Activated CD4-positive, alpha-beta T cell treated with anti-CD3 and anti-CD28 coated beads, Interleukin-2, amount 10 ng/mL, durations not matched to agents 24 days and 14 days (primary cell): ENCODE results near the gene SYNE1. TPM values are rescaled to one million over a fixed set of nuclear protein-coding genes. Genes with fewer than 3 reads are reported as not detected.
A peak's percentile ranks its signal among the peaks of the same experiment; 100 is the strongest.
"Not testable (repeated sequence)": the region's sequence is repeated elsewhere in the genome, so short reads cannot be mapped to it uniquely, and the experiment has no call there.

ENCODE experiments used
- DNase-seq: peaks from one replicate; pipeline ENCODE4 v3.0.0; 2022
- H3K27ac Mint-ChIP-seq: one replicate; pipeline ENCODE4 v1.8.0; 2022; ENCODE audit warnings: mild to moderate bottlenecking, mixed read lengths
- H3K27me3 Mint-ChIP-seq: one replicate; pipeline ENCODE4 v1.8.0; 2022; ENCODE audit warnings: mixed read lengths
- H3K36me3 Mint-ChIP-seq: one replicate; pipeline ENCODE4 v1.8.0; 2022; ENCODE audit warnings: low read depth, mild to moderate bottlenecking, mixed read lengths
- H3K4me1 Mint-ChIP-seq: one replicate; pipeline ENCODE4 v1.8.0; 2021; ENCODE audit warnings: mixed read lengths
- H3K4me3 Mint-ChIP-seq: one replicate; pipeline ENCODE4 v1.8.0; 2022; ENCODE audit warnings: mild to moderate bottlenecking, moderate library complexity, mixed read lengths
- H3K9me3 Mint-ChIP-seq: one replicate; pipeline ENCODE4 v1.8.0; 2021; ENCODE audit warnings: mixed read lengths
- intact Hi-C: fragments of 100-400 bp; cut with micrococcal nuclease; formaldehyde crosslinking; loops from one replicate; pipeline ENCODE4 v1.15.1; 2023
- total RNA-seq: library from RNA; stranded (reverse); gene quantifications from 2 replicates; pipeline ENCODE4 v1.2.3, GENCODE V29; 2022

Gene SYNE1
- total RNA-seq, 1 donor from 2014 or later = 14.9 TPM

DNA sequence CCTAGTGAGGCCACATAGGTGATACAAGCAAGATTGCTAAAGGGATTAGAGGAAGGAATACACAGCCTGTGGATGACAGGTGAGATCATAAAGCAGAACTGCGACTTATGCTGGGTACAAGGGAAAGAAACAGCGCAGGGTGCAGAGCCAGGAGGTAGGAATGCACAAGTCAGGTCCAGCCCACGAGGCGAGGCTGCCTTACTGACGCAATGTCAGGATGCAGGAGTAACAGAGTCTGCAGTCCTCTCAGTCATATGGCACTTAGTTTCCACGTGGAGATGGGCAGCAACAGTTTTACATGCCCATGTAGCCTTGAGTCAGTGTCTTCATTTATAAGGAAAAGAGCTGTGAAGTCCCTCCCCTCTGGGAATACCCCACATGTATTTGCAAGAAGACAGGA, 210.9 kb downstream of the SYNE1 start:
- Mint-ChIP-seq H3K36me3 (no peaks in the 10 kb centered on the region), H3K27me3 (peaks cover 8% of the 10 kb centered on the region), H3K4me1 (no peaks in the 10 kb centered on the region), H3K9me3 (no peaks in the 10 kb centered on the region), H3K4me3 (no peak overlapping the region), H3K27ac (no peak overlapping the region)
- intact Hi-C loops = no loop called here
- no peak for DNase-seq

- Mint-ChIP-seq H3K9me3 (no peaks in the 10 kb centered on the region), H3K36me3 (no peaks in the 10 kb centered on the region), H3K4me3 (no peak overlapping the region), H3K4me1 (no peaks in the 10 kb centered on the region), H3K27me3 (peaks cover 6% of the 10 kb centered on the region), H3K27ac (no peak overlapping the region)
- intact Hi-C loops = no loop called here
- DNase-seq = no peak
Measured at GRCh38 chr6:152423216-152424103, 213.7 kb downstream of the SYNE1 start.

GRCh38 chr6:152421496-152421895, 215.7 kb downstream of the SYNE1 start:
- H3K27me3 Mint-ChIP-seq, intact Hi-C loops, H3K4me3 Mint-ChIP-seq, H3K9me3 Mint-ChIP-seq, DNase-seq, H3K4me1 Mint-ChIP-seq, H3K27ac Mint-ChIP-seq, H3K36me3 Mint-ChIP-seq: not testable (repeated sequence)

- Mint-ChIP-seq H3K9me3 (no peaks in the 10 kb centered on the region), H3K27me3 (peaks cover 4% of the 10 kb centered on the region), H3K4me3 (no peak overlapping the region), H3K27ac (no peak overlapping the region), H3K4me1 (no peaks in the 10 kb centered on the region), H3K36me3 (no peaks in the 10 kb centered on the region)
- DNase-seq = no peak
- intact Hi-C loops = no loop called here
Measured at GRCh38 chr6:152420696-152421095, 216.5 kb downstream of the SYNE1 start.

- no peak for DNase-seq
- intact Hi-C loops = no loop called here
- no peaks in the 10 kb centered on the region for H3K4me1 Mint-ChIP-seq
- no peaks in the 10 kb centered on the region for H3K9me3 Mint-ChIP-seq
- H3K27ac Mint-ChIP-seq = no peak overlapping the region
- H3K36me3 Mint-ChIP-seq = no peaks in the 10 kb centered on the region
- H3K27me3 Mint-ChIP-seq = no peaks in the 10 kb centered on the region
- no peak overlapping the region for H3K4me3 Mint-ChIP-seq
Measured at GRCh38 chr6:152418551-152418950, 218.6 kb downstream of the SYNE1 start.

DNA sequence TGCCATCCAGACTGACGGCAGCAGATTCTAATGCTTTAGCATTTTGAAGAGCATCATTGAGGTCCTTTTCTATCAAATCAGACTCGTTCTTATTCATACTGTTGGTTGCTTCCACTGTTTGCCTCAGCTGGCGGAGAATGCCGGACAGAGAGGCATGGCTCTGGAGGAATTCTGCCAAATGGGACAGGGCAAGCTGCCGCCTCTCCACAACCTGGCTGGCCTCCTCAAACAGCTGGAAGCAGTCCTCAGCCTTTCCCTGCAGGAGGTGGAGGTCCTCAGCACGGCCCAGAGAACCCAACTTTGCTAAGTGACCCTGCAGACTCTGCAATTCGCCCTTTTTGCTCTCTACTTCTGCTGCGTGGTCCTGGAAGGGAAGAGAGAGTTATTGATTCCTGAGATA, 220.5 kb downstream of the SYNE1 start:
- intact Hi-C loops = no loop called here
- Mint-ChIP-seq H3K27ac (no peak overlapping the region), H3K4me3 (no peak overlapping the region), H3K36me3 (no peaks in the 10 kb centered on the region), H3K4me1 (no peaks in the 10 kb centered on the region), H3K9me3 (no peaks in the 10 kb centered on the region), H3K27me3 (no peaks in the 10 kb centered on the region)
- DNase-seq = no peak

DNA sequence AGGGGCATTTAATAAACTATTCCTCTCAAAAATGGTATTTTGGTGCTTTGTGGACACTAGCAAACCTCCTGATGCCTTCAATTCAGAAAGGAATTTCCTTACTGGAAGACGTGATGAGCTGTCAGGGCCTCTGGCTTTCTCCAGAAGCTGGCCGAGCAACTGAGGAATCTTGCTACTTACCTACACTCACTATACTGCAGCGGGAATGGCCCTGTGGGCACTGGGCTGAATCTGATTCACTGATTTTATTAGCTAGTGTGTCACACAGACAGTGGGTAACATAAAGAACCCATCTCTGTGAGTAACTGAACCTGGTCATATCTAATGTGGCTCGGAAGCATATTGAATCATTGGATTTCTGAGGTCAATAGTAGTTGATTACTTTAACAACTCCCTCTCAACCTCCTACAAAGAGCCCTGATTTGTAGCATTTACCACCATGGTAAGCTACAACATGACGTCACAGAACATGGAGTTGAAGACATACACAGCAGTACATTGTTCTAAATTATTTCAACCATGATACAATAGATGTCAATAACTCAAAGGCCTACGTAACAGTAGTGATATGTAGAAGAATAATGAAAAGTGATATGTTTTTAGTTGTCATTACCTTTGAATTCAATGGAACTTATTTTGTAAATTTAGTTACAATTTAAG, 232.1 kb downstream of the SYNE1 start:
- Mint-ChIP-seq H3K27me3 (no peaks in the 10 kb centered on the region), H3K9me3 (no peaks in the 10 kb centered on the region), H3K4me1 (no peaks in the 10 kb centered on the region), H3K36me3 (no peaks in the 10 kb centered on the region), H3K4me3 (no peak overlapping the region), H3K27ac (no peak overlapping the region)
- DNase-seq = peak; percentile 43
- intact Hi-C loops = no loop called here

DNA sequence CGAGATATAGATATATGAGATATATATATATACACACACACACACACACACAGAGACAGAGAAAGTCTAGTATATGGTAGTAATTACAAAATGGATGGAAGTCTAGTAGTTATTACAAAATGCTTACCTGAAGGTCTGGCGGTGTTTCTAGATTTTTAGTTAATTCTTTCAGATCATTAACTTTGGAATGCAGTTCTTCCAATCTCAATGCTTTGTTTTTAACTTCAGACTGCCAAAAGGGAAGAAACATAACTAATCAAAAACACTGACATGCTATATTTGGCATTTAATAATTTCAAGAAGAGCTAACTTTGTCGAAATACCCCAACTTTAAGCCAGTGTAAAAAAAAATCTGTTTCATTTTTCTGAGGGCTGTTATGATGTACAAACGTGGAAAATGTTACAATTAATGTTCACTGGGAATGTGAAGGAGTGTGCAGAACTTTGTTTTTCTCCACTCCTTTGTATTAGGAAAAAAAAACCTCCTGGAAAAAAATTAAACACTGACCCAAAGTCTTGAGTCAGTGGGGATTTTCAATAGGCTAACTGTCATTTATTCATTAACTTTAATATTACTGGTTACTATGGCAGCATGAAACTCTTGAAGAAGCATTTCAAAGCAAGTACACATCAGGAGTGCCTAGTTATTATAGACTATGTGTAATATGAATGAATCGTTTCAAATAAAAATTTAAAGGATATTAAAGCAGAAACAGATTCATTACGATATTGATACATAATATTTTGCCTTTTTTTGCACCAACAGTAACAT, 232.9 kb downstream of the SYNE1 start:
- no peak for DNase-seq
- no peak overlapping the region for H3K27ac Mint-ChIP-seq
- intact Hi-C loops = no loop called here
- no peak overlapping the region for H3K4me3 Mint-ChIP-seq
- no peaks in the 10 kb centered on the region for H3K4me1 Mint-ChIP-seq
- no peaks in the 10 kb centered on the region for H3K9me3 Mint-ChIP-seq
- no peaks in the 10 kb centered on the region for H3K27me3 Mint-ChIP-seq
- no peaks in the 10 kb centered on the region for H3K36me3 Mint-ChIP-seq

DNA sequence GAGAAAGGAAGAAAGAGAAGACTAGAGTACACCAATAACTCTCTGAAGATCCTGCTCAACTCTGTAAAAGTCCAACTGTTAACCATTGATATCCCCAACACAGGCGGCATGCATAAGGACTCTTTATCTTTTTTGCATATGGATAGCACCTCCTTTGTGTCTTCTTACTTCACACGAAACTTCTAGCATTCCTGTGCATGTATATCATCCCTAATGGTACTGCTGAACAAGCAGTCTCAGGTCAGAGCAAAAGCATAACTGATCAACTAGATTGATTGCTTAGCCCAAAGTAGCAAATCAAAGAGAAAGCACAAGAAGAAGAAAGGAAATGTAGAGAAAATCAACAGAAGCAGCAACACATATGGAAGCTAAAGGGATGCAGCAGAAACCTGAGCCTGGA, 234.4 kb downstream of the SYNE1 start:
- DNase-seq = peak; percentile 22
- Mint-ChIP-seq H3K4me1 (no peaks in the 10 kb centered on the region), H3K27me3 (no peaks in the 10 kb centered on the region), H3K27ac (no peak overlapping the region), H3K4me3 (no peak overlapping the region), H3K36me3 (no peaks in the 10 kb centered on the region), H3K9me3 (no peaks in the 10 kb centered on the region)
- intact Hi-C loops = no loop called here

- intact Hi-C loops = no loop called here
- no peaks in the 10 kb centered on the region for H3K27me3 Mint-ChIP-seq
- H3K4me3 Mint-ChIP-seq = no peak overlapping the region
Measured at GRCh38 chr6:152401978-152402377, 235.2 kb downstream of the SYNE1 start.

GRCh38 chr6:152399399-152399798, 237.8 kb downstream of the SYNE1 start:
- Mint-ChIP-seq H3K4me1 (no peaks in the 10 kb centered on the region), H3K4me3 (no peak overlapping the region), H3K36me3 (no peaks in the 10 kb centered on the region), H3K27ac (no peak overlapping the region), H3K9me3 (no peaks in the 10 kb centered on the region), H3K27me3 (peaks cover 2% of the 10 kb centered on the region)
- peak; percentile 39 for DNase-seq
- intact Hi-C loops = no loop called here

More at GRCh38 chr6:152401978-152402377, 235.2 kb downstream of the SYNE1 start:
- peak; percentile 30 for DNase-seq
- no peaks in the 10 kb centered on the region for H3K9me3 Mint-ChIP-seq
- H3K27ac Mint-ChIP-seq = no peak overlapping the region
- H3K36me3 Mint-ChIP-seq = no peaks in the 10 kb centered on the region
- H3K4me1 Mint-ChIP-seq = no peaks in the 10 kb centered on the region

- H3K27me3 Mint-ChIP-seq = peaks cover 4% of the 10 kb centered on the region
- peak; percentile 22 for DNase-seq
- intact Hi-C loops = no loop called here
- no peak overlapping the region for H3K4me3 Mint-ChIP-seq
- no peaks in the 10 kb centered on the region for H3K36me3 Mint-ChIP-seq
- no peak overlapping the region for H3K27ac Mint-ChIP-seq
- no peaks in the 10 kb centered on the region for H3K9me3 Mint-ChIP-seq
- no peaks in the 10 kb centered on the region for H3K4me1 Mint-ChIP-seq
Measured at GRCh38 chr6:152398993-152399392, 238.2 kb downstream of the SYNE1 start.

GRCh38 chr6:152398316-152398715, 238.8 kb downstream of the SYNE1 start:
- DNase-seq = no peak
- Mint-ChIP-seq H3K27ac (no peak overlapping the region), H3K36me3 (no peaks in the 10 kb centered on the region), H3K27me3 (peaks cover 4% of the 10 kb centered on the region), H3K4me3 (no peak overlapping the region), H3K9me3 (no peaks in the 10 kb centered on the region), H3K4me1 (no peaks in the 10 kb centered on the region)
- intact Hi-C loops = no loop called here

- H3K27me3 Mint-ChIP-seq = peaks cover 4% of the 10 kb centered on the region
- peak; percentile 27 for DNase-seq
- H3K36me3 Mint-ChIP-seq = no peaks in the 10 kb centered on the region
- no peak overlapping the region for H3K4me3 Mint-ChIP-seq
- intact Hi-C loops = no loop called here
- no peaks in the 10 kb centered on the region for H3K4me1 Mint-ChIP-seq
- H3K27ac Mint-ChIP-seq = no peak overlapping the region
- no peaks in the 10 kb centered on the region for H3K9me3 Mint-ChIP-seq
Measured at GRCh38 chr6:152394303-152394702, 242.9 kb downstream of the SYNE1 start.
